ENCODE results near the gene DNAJB7.
"Not testable (repeated sequence)": the region's sequence is repeated elsewhere in the genome, so short reads cannot be mapped to it uniquely, and the experiment has no call there.

DNAJB7 gene

GRCh38 chr22:40876907-40877306 lies 15.0 kb upstream of the DNAJB7 start:
- no peaks in the 10 kb centered on the region for H3K9me2 ChIP-seq (replicated peaks; ENCODE audit: low read depth, low read length)
- TF ChIP-seq CTCF (conservative IDR thresholded peaks at IDR 0.05; ENCODE audit: low read length) = no peak
- TF ChIP-seq EZH2phosphoT487 (IDR thresholded peaks at IDR 0.05; ENCODE audit: borderline replicate concordance) = no peak

GRCh38 chr22:40875111-40875510 lies 13.2 kb upstream of the DNAJB7 start:
- H3K4me1 ChIP-seq (ENCODE audit: insufficient read depth, low read length, poor library complexity, severe bottlenecking) = no peaks in the 10 kb centered on the region
- no peaks in the 10 kb centered on the region for H3K9me3 ChIP-seq (ENCODE audit: insufficient read depth, low read depth, low read length)
- TF ChIP-seq CTCF (conservative IDR thresholded peaks at IDR 0.05; ENCODE audit: low read length) (no peak), EZH2phosphoT487 (IDR thresholded peaks at IDR 0.05; ENCODE audit: borderline replicate concordance) (no peak)
- H3K4me2 ChIP-seq (ENCODE audit: low read depth, low read length, poor library complexity, severe bottlenecking) = no peak overlapping the region
- H3K9me2 ChIP-seq (replicated peaks; ENCODE audit: low read depth, low read length) = no peaks in the 10 kb centered on the region
- no peaks in the 10 kb centered on the region for H3F3A ChIP-seq (ENCODE audit: low read depth)
- H3K27me3 ChIP-seq (ENCODE audit: insufficient read depth, low read length, poor library complexity, severe bottlenecking) = no peaks in the 10 kb centered on the region
- no peak overlapping the region for H3K9ac ChIP-seq (ENCODE audit: low read depth, low read length, poor library complexity, severe bottlenecking)
- no peak overlapping the region for H2AFZ ChIP-seq (ENCODE audit: low read length)
- no peaks in the 10 kb centered on the region for H4K20me1 ChIP-seq (ENCODE audit: insufficient read depth, low read length, poor library complexity, severe bottlenecking)
- no peak overlapping the region for H3K4me3 ChIP-seq (ENCODE audit: low read length, poor library complexity, severe bottlenecking)
- no peaks in the 10 kb centered on the region for H3K79me2 ChIP-seq (ENCODE audit: insufficient read depth, low read length)
- H3K36me3 ChIP-seq (ENCODE audit: insufficient read depth, low read length) = no peaks in the 10 kb centered on the region

More at GRCh38 chr22:40876907-40877306, 15.0 kb upstream of the DNAJB7 start:
- no peaks in the 10 kb centered on the region for H3K9me3 ChIP-seq (ENCODE audit: insufficient read depth, low read depth, low read length)
- H3K4me2 ChIP-seq (ENCODE audit: low read depth, low read length, poor library complexity, severe bottlenecking) = no peak overlapping the region
- H2AFZ ChIP-seq (ENCODE audit: low read length) = no peak overlapping the region
- no peaks in the 10 kb centered on the region for H3F3A ChIP-seq (ENCODE audit: low read depth)
- H3K4me3 ChIP-seq (ENCODE audit: low read length, poor library complexity, severe bottlenecking) = no peak overlapping the region
- H3K4me1 ChIP-seq (ENCODE audit: insufficient read depth, low read length, poor library complexity, severe bottlenecking) = no peaks in the 10 kb centered on the region
- no peaks in the 10 kb centered on the region for H3K27me3 ChIP-seq (ENCODE audit: insufficient read depth, low read length, poor library complexity, severe bottlenecking)
- peaks cover 1% of the 10 kb centered on the region; the same call in 1 of the 2 replicates for H3K36me3 ChIP-seq (ENCODE audit: insufficient read depth, low read length)
- H3K9ac ChIP-seq (ENCODE audit: low read depth, low read length, poor library complexity, severe bottlenecking) = no peak overlapping the region
- no peaks in the 10 kb centered on the region for H4K20me1 ChIP-seq (ENCODE audit: insufficient read depth, low read length, poor library complexity, severe bottlenecking)
- no peaks in the 10 kb centered on the region for H3K79me2 ChIP-seq (ENCODE audit: insufficient read depth, low read length)

DNA sequence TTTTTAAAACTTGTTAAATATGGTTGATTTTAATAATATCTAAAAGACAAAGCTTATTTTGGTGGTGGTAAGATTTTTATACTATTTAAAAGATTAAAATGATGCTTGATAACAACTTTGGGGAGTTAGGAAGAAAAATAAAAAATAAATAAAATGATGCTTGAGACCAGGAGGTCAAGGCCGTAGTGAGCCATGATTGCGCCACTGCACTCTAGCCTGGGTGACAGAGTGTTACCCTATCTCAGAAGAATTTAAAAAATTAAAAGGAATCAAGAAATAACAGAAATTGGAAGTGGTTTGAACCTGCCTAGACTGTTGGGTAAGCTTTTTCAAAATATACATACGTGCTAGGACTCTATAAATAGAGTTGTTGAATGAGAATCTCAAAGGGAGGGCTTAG lies 12.1 kb upstream of the DNAJB7 start:
- H3F3A ChIP-seq (ENCODE audit: low read depth) = no peaks in the 10 kb centered on the region
- H3K9ac ChIP-seq (ENCODE audit: low read depth, low read length, poor library complexity, severe bottlenecking) = no peak overlapping the region
- H3K4me3 ChIP-seq (ENCODE audit: low read length, poor library complexity, severe bottlenecking) = no peak overlapping the region
- no peak for TF ChIP-seq EZH2phosphoT487 (IDR thresholded peaks at IDR 0.05; ENCODE audit: borderline replicate concordance)
- H3K79me2 ChIP-seq (ENCODE audit: insufficient read depth, low read length) = no peaks in the 10 kb centered on the region
- H3K4me2 ChIP-seq (ENCODE audit: low read depth, low read length, poor library complexity, severe bottlenecking) = no peak overlapping the region
- H3K9me2 ChIP-seq (replicated peaks; ENCODE audit: low read depth, low read length) = no peaks in the 10 kb centered on the region
- H2AFZ ChIP-seq (ENCODE audit: low read length) = no peak overlapping the region
- no peaks in the 10 kb centered on the region for H3K36me3 ChIP-seq (ENCODE audit: insufficient read depth, low read length)
- no peaks in the 10 kb centered on the region for H3K4me1 ChIP-seq (ENCODE audit: insufficient read depth, low read length, poor library complexity, severe bottlenecking)
- no peaks in the 10 kb centered on the region for H4K20me1 ChIP-seq (ENCODE audit: insufficient read depth, low read length, poor library complexity, severe bottlenecking)
- no peaks in the 10 kb centered on the region for H3K9me3 ChIP-seq (ENCODE audit: insufficient read depth, low read depth, low read length)
- no peaks in the 10 kb centered on the region for H3K27me3 ChIP-seq (ENCODE audit: insufficient read depth, low read length, poor library complexity, severe bottlenecking)

DNA sequence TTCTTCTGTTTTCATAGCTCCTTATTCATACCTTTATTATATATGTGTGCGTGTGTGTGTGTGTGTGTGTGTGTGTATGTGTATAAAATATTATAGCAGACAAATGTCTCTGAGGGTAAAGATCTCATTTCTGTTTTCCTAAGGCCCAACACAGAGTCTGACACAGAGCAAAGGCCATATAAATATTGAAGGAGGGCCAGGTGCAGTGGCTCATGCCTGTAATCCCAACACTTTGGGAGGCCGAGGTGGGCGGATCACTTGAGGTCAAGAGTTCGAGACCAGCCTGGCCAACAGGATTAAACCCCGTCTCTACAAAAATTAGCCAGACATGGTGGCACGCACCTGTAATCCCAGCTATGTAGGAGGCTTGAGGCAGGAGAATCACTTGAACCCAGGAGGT lies 6.5 kb upstream of the DNAJB7 start:
- not testable (repeated sequence) for H3K36me3 ChIP-seq (ENCODE audit: insufficient read depth, low read length); H3K4me2 ChIP-seq (ENCODE audit: low read depth, low read length, poor library complexity, severe bottlenecking); H3F3A ChIP-seq (ENCODE audit: low read depth); H3K9me3 ChIP-seq (ENCODE audit: insufficient read depth, low read depth, low read length); H3K9ac ChIP-seq (ENCODE audit: low read depth, low read length, poor library complexity, severe bottlenecking); H4K20me1 ChIP-seq (ENCODE audit: insufficient read depth, low read length, poor library complexity, severe bottlenecking); H2AFZ ChIP-seq (ENCODE audit: low read length); H3K9me2 ChIP-seq (replicated peaks; ENCODE audit: low read depth, low read length); H3K4me1 ChIP-seq (ENCODE audit: insufficient read depth, low read length, poor library complexity, severe bottlenecking); H3K79me2 ChIP-seq (ENCODE audit: insufficient read depth, low read length); H3K4me3 ChIP-seq (ENCODE audit: low read length, poor library complexity, severe bottlenecking); H3K27me3 ChIP-seq (ENCODE audit: insufficient read depth, low read length, poor library complexity, severe bottlenecking)

Data from Loucy (cell line).